ENCODE data around the gene LMO7.

- TF ChIP-seq POLR2A (IDR thresholded peaks at IDR 0.05; ENCODE audit: low read length) (no peak), GATA1 (IDR thresholded peaks at IDR 0.05; ENCODE audit: low read depth, low read length) (no peak)
Measured at GRCh38 chr13:75713852-75714251, 77.7 kb downstream of the LMO7 start.

Measured in erythroblast (primary cell).